Glutamatergic neuron (in vitro differentiated cells): ENCODE results near the gene SRRM1. TPM values are rescaled to one million over a fixed set of nuclear protein-coding genes. Genes with fewer than 3 reads are reported as not detected.
A peak's percentile ranks its signal among the peaks of the same experiment; 100 is the strongest.
"Not testable (repeated sequence)": the region's sequence is repeated elsewhere in the genome, so short reads cannot be mapped to it uniquely, and the experiment has no call there.

Source experiments
- DNase-seq: peaks from one replicate; pipeline ENCODE4 v3.0.0; 2022
- H3K27ac Mint-ChIP-seq: one replicate; pipeline ENCODE4 v1.8.0; 2020; ENCODE audit warnings: mild to moderate bottlenecking, mixed read lengths, inconsistent platforms; ENCODE audit not compliant: unreplicated experiment
- H3K27me3 Mint-ChIP-seq: one replicate; pipeline ENCODE4 v1.8.0; 2020; ENCODE audit warnings: mild to moderate bottlenecking, moderate library complexity, mixed read lengths, inconsistent platforms; ENCODE audit not compliant: unreplicated experiment
- H3K36me3 Mint-ChIP-seq: one replicate; pipeline ENCODE4 v1.8.0; 2020; ENCODE audit warnings: mild to moderate bottlenecking, mixed read lengths, inconsistent platforms; ENCODE audit not compliant: unreplicated experiment
- H3K4me1 Mint-ChIP-seq: one replicate; pipeline ENCODE4 v1.8.0; 2020; ENCODE audit warnings: mild to moderate bottlenecking, low read depth, mixed read lengths, inconsistent platforms; ENCODE audit not compliant: unreplicated experiment
- H3K4me3 Mint-ChIP-seq: one replicate; pipeline ENCODE4 v1.8.0; 2020; ENCODE audit warnings: mild to moderate bottlenecking, mixed read lengths, inconsistent platforms; ENCODE audit not compliant: unreplicated experiment
- H3K9me3 Mint-ChIP-seq: one replicate; pipeline ENCODE4 v1.8.0; 2020; ENCODE audit warnings: mild to moderate bottlenecking, moderate library complexity, mixed read lengths, inconsistent platforms; ENCODE audit not compliant: unreplicated experiment
- CTCF ChIP-seq: fragments of 200-600 bp; sonication (generic); IDR thresholded peaks from one replicate; pipeline ENCODE4 v1.5.0; 2021; ENCODE audit not compliant: partially characterized antibody, unreplicated experiment
- total RNA-seq: library from RNA; stranded (reverse); fragmentation: NEBNext Ultra II Directional; extraction: Animal tissue kit (Norgen Biotek cat#: 25700); gene quantifications from one replicate; pipeline ENCODE4 v1.2.1, GENCODE V29; 2021; ENCODE audit not compliant: unreplicated experiment

SRRM1 gene
- total RNA-seq, 1 donor from 2014 or later = 113 TPM

GRCh38 chr1:24696041-24696755 is 53.1 kb downstream of the SRRM1 start:
- H3K4me3 Mint-ChIP-seq = no peak overlapping the region
- no peaks in the 10 kb centered on the region for H3K9me3 Mint-ChIP-seq
- H3K36me3 Mint-ChIP-seq = no peaks in the 10 kb centered on the region
- H3K4me1 Mint-ChIP-seq = peaks cover 9% of the 10 kb centered on the region
- no peak for DNase-seq
- peak overlapping the region; percentile 64 for H3K27ac Mint-ChIP-seq
- H3K27me3 Mint-ChIP-seq = peaks cover 2% of the 10 kb centered on the region
- TF ChIP-seq CTCF = no peak

GRCh38 chr1:24696756-24697330 is 53.7 kb downstream of the SRRM1 start:
- H3K36me3 Mint-ChIP-seq = no peaks in the 10 kb centered on the region
- no peak for DNase-seq
- H3K4me3 Mint-ChIP-seq = no peak overlapping the region
- no peak for TF ChIP-seq CTCF
- no peaks in the 10 kb centered on the region for H3K9me3 Mint-ChIP-seq
- H3K4me1 Mint-ChIP-seq = peaks cover 9% of the 10 kb centered on the region
- H3K27ac Mint-ChIP-seq = no peak overlapping the region
- H3K27me3 Mint-ChIP-seq = peaks cover 2% of the 10 kb centered on the region

- H3K27me3 Mint-ChIP-seq, DNase-seq, H3K9me3 Mint-ChIP-seq, H3K36me3 Mint-ChIP-seq, H3K4me3 Mint-ChIP-seq, H3K27ac Mint-ChIP-seq, H3K4me1 Mint-ChIP-seq: not testable (repeated sequence)
These were observed 54.4 kb downstream of the SRRM1 start for GRCh38 chr1:24697453-24698001.

GRCh38 chr1:24698326-24698725 is 55.2 kb downstream of the SRRM1 start:
- DNase-seq, H3K4me1 Mint-ChIP-seq, H3K27ac Mint-ChIP-seq, H3K4me3 Mint-ChIP-seq, H3K27me3 Mint-ChIP-seq, H3K9me3 Mint-ChIP-seq, H3K36me3 Mint-ChIP-seq: not testable (repeated sequence)

GRCh38 chr1:24699628-24700027 is 56.5 kb downstream of the SRRM1 start:
- no peak for DNase-seq
- TF ChIP-seq CTCF = no peak
- no peaks in the 10 kb centered on the region for H3K9me3 Mint-ChIP-seq
- peaks cover 2% of the 10 kb centered on the region for H3K27me3 Mint-ChIP-seq
- peaks cover 6% of the 10 kb centered on the region for H3K4me1 Mint-ChIP-seq
- H3K36me3 Mint-ChIP-seq = no peaks in the 10 kb centered on the region
- no peak overlapping the region for H3K4me3 Mint-ChIP-seq
- no peak overlapping the region for H3K27ac Mint-ChIP-seq

GRCh38 chr1:24702511-24703293 is 59.6 kb downstream of the SRRM1 start:
- no peak overlapping the region for H3K4me3 Mint-ChIP-seq
- H3K36me3 Mint-ChIP-seq = no peaks in the 10 kb centered on the region
- peaks cover 4% of the 10 kb centered on the region for H3K4me1 Mint-ChIP-seq
- no peak for DNase-seq
- TF ChIP-seq CTCF = no peak
- peaks cover 1% of the 10 kb centered on the region for H3K27me3 Mint-ChIP-seq
- H3K9me3 Mint-ChIP-seq = no peaks in the 10 kb centered on the region
- no peak overlapping the region for H3K27ac Mint-ChIP-seq
